Mucosa of descending colon (tissue), 3 donors: Measurements from ENCODE around the gene IL1RN. TPM values are rescaled to one million over a fixed set of nuclear protein-coding genes. Genes with fewer than 3 reads are reported as not detected.

ENCODE experiments used
- ATAC-seq: fragments of 200-7000 bp; cut with Tn5 transposase; one replicate; pipeline ENCODE4 v1.9.1; 2020; ENCODE audit warnings: mild to moderate bottlenecking, moderate library complexity
- DNase-seq, 3 donors: peaks; one replicate each; pipeline ENCODE4 v3.0.0-alpha.2; 2020
- H3K36me3 ChIP-seq: fragments of 200-600 bp; one replicate; pipeline ENCODE4 v1.8.0; 2021; ENCODE audit warnings: low read depth, mild to moderate bottlenecking
- H3K4me1 ChIP-seq: fragments of 200-600 bp; one replicate; pipeline ENCODE4 v1.8.0; 2021; ENCODE audit warnings: low read depth, mild to moderate bottlenecking
- H3K4me3 ChIP-seq: fragments of 200-600 bp; one replicate; pipeline ENCODE4 v1.8.0; 2021; ENCODE audit warnings: mild to moderate bottlenecking
- H3K9me3 ChIP-seq: fragments of 200-600 bp; one replicate; pipeline ENCODE4 v1.8.0; 2021; ENCODE audit warnings: mild to moderate bottlenecking
- intact Hi-C, 2 donors: fragments of 100-400 bp; cut with DNase I in 1 of 2; cut with micrococcal nuclease in 1 of 2; formaldehyde crosslinking; loops; one replicate each; pipeline versions ENCODE4 v1.11.0 to v1.11.1; 2022; cut with DNase I, micrococcal nuclease
- total RNA-seq, 3 donors: library from RNA; stranded (reverse); fragmentation: NEBNext Ultra II Directional in 2 of 3; extraction: Animal tissue kit (Norgen Biotek cat#: 25700) in 2 of 3; gene quantifications; one replicate each; pipeline versions ENCODE4 v1.2.1 to v1.2.4, GENCODE V29; 2021 to 2023
- TF ChIP-seq, protein P1 (sequence below): fragments of 200-600 bp; IDR thresholded peaks from one replicate; pipeline ENCODE4 v1.8.0; 2022; ENCODE audit warnings: antibody characterized with exemption, mild to moderate bottlenecking
- donor health status: DM: no; HTN: no; CAD: no; lungs with moderate emphysema.
- donor health status: DM: no; HTN: no; CAD: no.
- donor health status: DM: no; HTN: yes; CAD: no.

IL1RN gene
- total RNA-seq, 3 donors from 2014 or later, result 0.17 to 11.9 (median 0.76) TPM

GRCh38 chr2:113098041-113098440 lies 29.4 kb upstream of the IL1RN start:
- H3K36me3 ChIP-seq, result no peaks in the 10 kb centered on the region
- ATAC-seq (no peak), DNase-seq (no peak)
- no peak overlapping the region for H3K4me3 ChIP-seq
- H3K4me1 ChIP-seq, result no peaks in the 10 kb centered on the region
- intact Hi-C loops, result no loop called here
- TF ChIP-seq, protein P1, sequence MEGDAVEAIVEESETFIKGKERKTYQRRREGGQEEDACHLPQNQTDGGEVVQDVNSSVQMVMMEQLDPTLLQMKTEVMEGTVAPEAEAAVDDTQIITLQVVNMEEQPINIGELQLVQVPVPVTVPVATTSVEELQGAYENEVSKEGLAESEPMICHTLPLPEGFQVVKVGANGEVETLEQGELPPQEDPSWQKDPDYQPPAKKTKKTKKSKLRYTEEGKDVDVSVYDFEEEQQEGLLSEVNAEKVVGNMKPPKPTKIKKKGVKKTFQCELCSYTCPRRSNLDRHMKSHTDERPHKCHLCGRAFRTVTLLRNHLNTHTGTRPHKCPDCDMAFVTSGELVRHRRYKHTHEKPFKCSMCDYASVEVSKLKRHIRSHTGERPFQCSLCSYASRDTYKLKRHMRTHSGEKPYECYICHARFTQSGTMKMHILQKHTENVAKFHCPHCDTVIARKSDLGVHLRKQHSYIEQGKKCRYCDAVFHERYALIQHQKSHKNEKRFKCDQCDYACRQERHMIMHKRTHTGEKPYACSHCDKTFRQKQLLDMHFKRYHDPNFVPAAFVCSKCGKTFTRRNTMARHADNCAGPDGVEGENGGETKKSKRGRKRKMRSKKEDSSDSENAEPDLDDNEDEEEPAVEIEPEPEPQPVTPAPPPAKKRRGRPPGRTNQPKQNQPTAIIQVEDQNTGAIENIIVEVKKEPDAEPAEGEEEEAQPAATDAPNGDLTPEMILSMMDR, result no peak
- peaks cover 3% of the 10 kb centered on the region for H3K9me3 ChIP-seq

GRCh38 chr2:113098532-113098931 lies 28.9 kb upstream of the IL1RN start:
- H3K4me3 ChIP-seq, result no peak overlapping the region
- ATAC-seq (no peak), DNase-seq (no peak)
- H3K4me1 ChIP-seq, result no peaks in the 10 kb centered on the region
- no peaks in the 10 kb centered on the region for H3K36me3 ChIP-seq
- intact Hi-C loops, result no loop called here
- H3K9me3 ChIP-seq, result peaks cover 3% of the 10 kb centered on the region
- TF ChIP-seq, protein P1, result no peak

GRCh38 chr2:113102133-113102532 lies 25.3 kb upstream of the IL1RN start:
- TF ChIP-seq, protein P1, result no peak
- DNase-seq (no peak), ATAC-seq (no peak)
- Histone ChIP-seq H3K4me3 (no peak overlapping the region), H3K9me3 (no peaks in the 10 kb centered on the region), H3K4me1 (no peaks in the 10 kb centered on the region), H3K36me3 (no peaks in the 10 kb centered on the region)
- intact Hi-C loops, result no loop called here

- intact Hi-C loops, result no loop called here
- TF ChIP-seq, protein P1, result no peak
- no peaks in the 10 kb centered on the region for H3K9me3 ChIP-seq
- no peaks in the 10 kb centered on the region for H3K36me3 ChIP-seq
- H3K4me1 ChIP-seq, result no peaks in the 10 kb centered on the region
- ATAC-seq (no peak), DNase-seq (no peak)
- H3K4me3 ChIP-seq, result no peak overlapping the region
Observed at GRCh38 chr2:113103277-113103676, 24.1 kb upstream of the IL1RN start.

DNA sequence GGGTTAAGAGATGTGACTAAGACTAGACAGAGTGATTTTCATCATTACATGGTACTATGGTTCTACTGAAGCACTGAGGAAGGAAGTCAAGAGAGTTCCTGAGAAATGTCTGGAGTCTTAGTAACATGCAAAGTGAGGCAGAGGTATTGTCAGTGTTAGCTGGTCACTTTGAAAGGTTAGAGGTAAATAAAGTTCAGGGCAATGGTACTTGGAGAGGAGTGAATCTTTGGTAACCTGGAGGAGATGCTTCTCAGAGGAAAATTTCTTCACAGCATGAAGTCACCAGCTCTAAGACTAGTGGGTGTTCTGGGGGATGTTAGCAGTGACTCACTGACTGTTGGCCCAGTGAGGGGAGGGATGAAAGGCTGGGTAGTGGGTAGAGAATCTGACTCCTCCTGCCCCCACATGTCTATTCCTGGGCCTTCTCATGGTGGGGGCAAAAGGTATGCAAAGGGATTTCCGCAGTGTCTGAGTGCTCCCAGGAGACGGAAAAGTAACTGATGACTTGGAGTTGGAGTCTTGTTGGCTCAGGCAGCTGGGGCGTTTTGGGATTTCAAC lies 23.3 kb upstream of the IL1RN start:
- DNase-seq, result no peak
- no peaks in the 10 kb centered on the region for H3K9me3 ChIP-seq
- intact Hi-C loops, result no loop called here
- H3K36me3 ChIP-seq, result no peaks in the 10 kb centered on the region
- H3K4me1 ChIP-seq, result no peaks in the 10 kb centered on the region
- ATAC-seq, result no peak
- no peak overlapping the region for H3K4me3 ChIP-seq
- TF ChIP-seq, protein P1, result no peak
